Measurements from ENCODE around the gene PYGO1. TPM values are rescaled to one million over a fixed set of nuclear protein-coding genes. Genes with fewer than 3 reads are reported as not detected.
"Not testable (repeated sequence)": the region's sequence is repeated elsewhere in the genome, so short reads cannot be mapped to it uniquely, and the experiment has no call there.

Gene PYGO1
- total and polyA plus RNA-seq, 4 donors = 1.3 to 17.9 (median 4.7) TPM

GRCh38 chr15:55613727-55614126, 25.6 kb upstream of the PYGO1 start:
- Histone ChIP-seq H3K9ac (ENCODE audit: insufficient read depth in 1 of 2, low read length in 2 of 2) (no peak overlapping the region), H3K27me3 (ENCODE audit: control insufficient read depth in 3 of 3, insufficient read depth in 3 of 3, low read length in 2 of 3) (no peaks in the 10 kb centered on the region), H3K4me3 (no peak overlapping the region), H3K36me3 (ENCODE audit: control insufficient read depth in 4 of 4, insufficient read depth in 4 of 4, low read length in 4 of 4) (no peaks in the 10 kb centered on the region), H3K4me1 (ENCODE audit: control insufficient read depth in 5 of 5, insufficient read depth in 5 of 5, low read length in 5 of 5) (no peaks in the 10 kb centered on the region), H3K27ac (ENCODE audit: low read depth in 1 of 2, low read length in 1 of 2) (no peak overlapping the region), H3K9me3 (ENCODE audit: control insufficient read depth in 4 of 4, insufficient read depth in 3 of 4, low read length in 3 of 4) (no peaks in the 10 kb centered on the region)
- no peak for TF ChIP-seq CTCF (IDR thresholded peaks at IDR 0.05; ENCODE audit: control extremely low read depth, extremely low read depth)
- ATAC-seq (ENCODE audit: insufficient read depth, low FRiP score) (no peak), DNase-seq (peak in 2 of 3 donors; percentile 44 to 68)
- 86 to 91% methylated on average over 4 of the region's 4 CpGs for WGBS, 2 donors

- WGBS, 2 donors = 96 to 98% methylated on average over 5 of the region's 5 CpGs
- ATAC-seq (ENCODE audit: insufficient read depth, low FRiP score) (no peak), DNase-seq (no peak)
- no peak overlapping the region for H3K4me3 ChIP-seq
- H3K9ac ChIP-seq (ENCODE audit: insufficient read depth in 1 of 2, low read length in 2 of 2) = no peak overlapping the region
- H3K9me3 ChIP-seq (ENCODE audit: control insufficient read depth in 4 of 4, insufficient read depth in 3 of 4, low read length in 3 of 4) = peaks cover 0 to 1% (median 0%) of the 10 kb centered on the region in 4 donors
- H3K27ac ChIP-seq (ENCODE audit: low read depth in 1 of 2, low read length in 1 of 2) = no peak overlapping the region
- TF ChIP-seq CTCF (IDR thresholded peaks at IDR 0.05; ENCODE audit: control extremely low read depth, extremely low read depth) = no peak
- H3K36me3 ChIP-seq (ENCODE audit: control insufficient read depth in 4 of 4, insufficient read depth in 4 of 4, low read length in 4 of 4) = no peaks in the 10 kb centered on the region
- no peaks in the 10 kb centered on the region for H3K4me1 ChIP-seq (ENCODE audit: control insufficient read depth in 5 of 5, insufficient read depth in 5 of 5, low read length in 5 of 5)
- H3K27me3 ChIP-seq (ENCODE audit: control insufficient read depth in 3 of 3, insufficient read depth in 3 of 3, low read length in 2 of 3) = no peaks in the 10 kb centered on the region
Measured at GRCh38 chr15:55606214-55606613, 18.1 kb upstream of the PYGO1 start.

- DNase-seq (no peak), ATAC-seq (ENCODE audit: insufficient read depth, low FRiP score) (no peak)
- no peaks in the 10 kb centered on the region for H3K4me1 ChIP-seq (ENCODE audit: control insufficient read depth in 5 of 5, insufficient read depth in 5 of 5, low read length in 5 of 5)
- TF ChIP-seq CTCF (IDR thresholded peaks at IDR 0.05; ENCODE audit: control extremely low read depth, extremely low read depth) = no peak
- no peaks in the 10 kb centered on the region for H3K36me3 ChIP-seq (ENCODE audit: control insufficient read depth in 4 of 4, insufficient read depth in 4 of 4, low read length in 4 of 4)
- H3K27ac ChIP-seq (ENCODE audit: low read depth in 1 of 2, low read length in 1 of 2) = no peak overlapping the region
- H3K9me3 ChIP-seq (ENCODE audit: control insufficient read depth in 4 of 4, insufficient read depth in 3 of 4, low read length in 3 of 4) = peaks cover 0 to 1% (median 0%) of the 10 kb centered on the region in 4 donors
- no peaks in the 10 kb centered on the region for H3K27me3 ChIP-seq (ENCODE audit: control insufficient read depth in 3 of 3, insufficient read depth in 3 of 3, low read length in 2 of 3)
- H3K9ac ChIP-seq (ENCODE audit: insufficient read depth in 1 of 2, low read length in 2 of 2) = no peak overlapping the region
- WGBS, 2 donors = 92 to 94% methylated on average over 5 of the region's 5 CpGs
- no peak overlapping the region for H3K4me3 ChIP-seq
Measured at GRCh38 chr15:55601374-55601773, 13.2 kb upstream of the PYGO1 start.

DNA sequence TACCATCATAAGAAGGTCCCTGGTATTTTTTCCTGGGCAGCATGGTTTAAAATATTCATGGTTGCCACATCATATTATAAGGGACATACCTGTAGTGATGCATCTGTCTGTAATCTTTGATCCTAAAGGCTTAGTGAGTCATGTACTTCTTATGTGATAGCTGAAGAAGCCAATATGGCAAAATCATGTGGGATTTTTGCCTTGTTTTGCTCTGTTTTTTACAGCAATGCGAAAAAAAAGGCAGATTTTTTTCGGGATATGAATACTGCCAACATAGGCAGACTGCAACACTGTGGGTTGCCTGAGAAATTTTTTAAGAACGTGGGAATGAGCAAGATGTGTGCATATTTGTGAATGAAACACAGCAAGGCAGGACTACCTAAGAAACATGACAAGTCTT, 11.3 kb upstream of the PYGO1 start:
- H3K36me3 ChIP-seq (ENCODE audit: control insufficient read depth in 4 of 4, insufficient read depth in 4 of 4, low read length in 4 of 4) = no peaks in the 10 kb centered on the region
- H3K27me3 ChIP-seq (ENCODE audit: control insufficient read depth in 3 of 3, insufficient read depth in 3 of 3, low read length in 2 of 3) = no peaks in the 10 kb centered on the region
- H3K4me1 ChIP-seq (ENCODE audit: control insufficient read depth in 5 of 5, insufficient read depth in 5 of 5, low read length in 5 of 5) = no peaks in the 10 kb centered on the region
- 94 to 97% methylated on average over 3 of the region's 3 CpGs for WGBS, 2 donors
- no peak for TF ChIP-seq CTCF (IDR thresholded peaks at IDR 0.05; ENCODE audit: control extremely low read depth, extremely low read depth)
- no peak for ATAC-seq (ENCODE audit: insufficient read depth, low FRiP score)
- H3K27ac ChIP-seq (ENCODE audit: low read depth in 1 of 2, low read length in 1 of 2) = no peak overlapping the region
- H3K9me3 ChIP-seq (ENCODE audit: control insufficient read depth in 4 of 4, insufficient read depth in 3 of 4, low read length in 3 of 4) = no peaks in the 10 kb centered on the region
- DNase-seq = no peak
- H3K9ac ChIP-seq (ENCODE audit: insufficient read depth in 1 of 2, low read length in 2 of 2) = no peak overlapping the region
- H3K4me3 ChIP-seq = no peak overlapping the region

- not testable (repeated sequence) for H3K27ac ChIP-seq (ENCODE audit: low read depth in 1 of 2, low read length in 1 of 2); H3K36me3 ChIP-seq (ENCODE audit: control insufficient read depth in 4 of 4, insufficient read depth in 4 of 4, low read length in 4 of 4); DNase-seq; H3K27me3 ChIP-seq (ENCODE audit: control insufficient read depth in 3 of 3, insufficient read depth in 3 of 3, low read length in 2 of 3); H3K4me3 ChIP-seq; H3K9ac ChIP-seq (ENCODE audit: insufficient read depth in 1 of 2, low read length in 2 of 2); H3K9me3 ChIP-seq (ENCODE audit: control insufficient read depth in 4 of 4, insufficient read depth in 3 of 4, low read length in 3 of 4); ATAC-seq (ENCODE audit: insufficient read depth, low FRiP score); H3K4me1 ChIP-seq (ENCODE audit: control insufficient read depth in 5 of 5, insufficient read depth in 5 of 5, low read length in 5 of 5)
- WGBS, 2 donors = 91 to 98% methylated on average over 1 of the region's 1 CpG
Measured at GRCh38 chr15:55593019-55593418, 4.9 kb upstream of the PYGO1 start.
